Measurements from ENCODE around the gene RTN4RL1. TPM values are rescaled to one million over a fixed set of nuclear protein-coding genes. Genes with fewer than 3 reads are reported as not detected.
A peak's percentile ranks its signal among the peaks of the same experiment; 100 is the strongest.

Gene RTN4RL1
- total RNA-seq, 2 donors from 2014 or later = 18.2 to 19.6 TPM

DNA sequence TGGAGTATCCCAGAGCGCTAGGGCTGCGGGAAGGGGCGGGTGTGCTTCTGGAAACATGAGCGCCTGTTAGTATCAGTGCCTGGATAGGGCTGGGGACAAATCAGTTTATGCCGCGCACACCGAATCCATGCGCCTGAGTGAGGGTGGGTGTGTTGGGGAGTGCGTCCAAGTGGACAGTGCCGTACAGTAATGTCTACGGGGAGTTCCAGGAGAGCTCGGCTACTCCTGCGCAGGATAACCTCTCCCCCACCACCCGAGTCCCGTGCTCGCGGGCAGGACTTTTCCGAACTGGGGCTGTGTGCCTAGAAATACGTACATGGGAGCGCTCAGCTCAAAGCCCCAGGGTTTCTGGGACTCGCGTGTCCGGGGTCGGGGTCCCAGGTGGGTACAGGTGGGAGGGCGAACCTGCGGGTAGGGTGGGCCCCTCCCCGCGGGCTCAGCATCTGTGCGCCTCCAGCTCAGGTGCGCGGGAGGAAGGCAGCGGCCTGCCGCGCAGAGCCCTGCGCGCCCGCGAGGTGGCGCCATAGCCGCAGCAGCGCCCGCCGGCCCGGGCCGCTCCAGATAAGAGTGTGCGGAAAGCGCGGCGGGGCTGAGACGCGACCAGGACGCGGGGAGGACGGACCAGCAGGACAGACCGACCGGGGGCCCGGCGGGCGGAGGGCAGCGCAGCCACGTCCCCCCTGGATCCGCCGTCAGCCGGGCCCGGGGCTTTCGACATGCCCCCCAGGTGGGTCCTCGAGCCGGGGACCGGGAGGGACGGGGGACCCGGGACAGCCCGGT lies 29.6 kb upstream of the RTN4RL1 start, which contains the start of gene HIC1:
Gene HIC1, plus strand, starts transcription at position 592 of the 780 bp plus-strand sequence. CDS start 1,588 bp downstream, outside the sequence.
- 4 to 6% methylated on average over 23 to 71 of the region's 72 CpGs for WGBS, 2 experiments (ENCODE audit: insufficient coverage in 1 of 2, insufficient read length in 1 of 2)
- H3K9me3 ChIP-seq (ENCODE audit: control insufficient read depth, low read length) = no peaks in the 10 kb centered on the region
- Mint-ChIP-seq H3K27ac (no peak within 1 kb of the TSS), H3K9me3 (peaks cover 5% of the 10 kb centered on the region), H3K36me3 (ENCODE audit: low read depth) (no peaks in the 10 kb centered on the region), H3K27me3 (ENCODE audit: insufficient read depth) (peaks cover 68% of the 10 kb centered on the region), H3K4me3 (peak within 1 kb of the TSS; percentile 34), H3K4me1 (peaks cover 3% of the 10 kb centered on the region)
- no peaks in the 10 kb centered on the region for H3K4me1 ChIP-seq (ENCODE audit: control insufficient read depth, insufficient read depth, low read length)
- peaks cover 89% of the 10 kb centered on the region for H3K27me3 ChIP-seq (ENCODE audit: control insufficient read depth, insufficient read depth, low read length, poor library complexity, severe bottlenecking)
- H3K9ac ChIP-seq (ENCODE audit: extremely low read depth, low read length, poor library complexity, severe bottlenecking) = no peak within 1 kb of the TSS
- no peaks in the 10 kb centered on the region for H3K36me3 ChIP-seq (ENCODE audit: control insufficient read depth, insufficient read depth, low read length)
- H3K27ac ChIP-seq (ENCODE audit: low read depth, low read length) = no peak within 1 kb of the TSS
- H3K4me3 ChIP-seq (ENCODE audit: low read length) = peak within 1 kb of the TSS; percentile 29
- peak; percentile 95 for DNase-seq
- TF ChIP-seq, protein P1, sequence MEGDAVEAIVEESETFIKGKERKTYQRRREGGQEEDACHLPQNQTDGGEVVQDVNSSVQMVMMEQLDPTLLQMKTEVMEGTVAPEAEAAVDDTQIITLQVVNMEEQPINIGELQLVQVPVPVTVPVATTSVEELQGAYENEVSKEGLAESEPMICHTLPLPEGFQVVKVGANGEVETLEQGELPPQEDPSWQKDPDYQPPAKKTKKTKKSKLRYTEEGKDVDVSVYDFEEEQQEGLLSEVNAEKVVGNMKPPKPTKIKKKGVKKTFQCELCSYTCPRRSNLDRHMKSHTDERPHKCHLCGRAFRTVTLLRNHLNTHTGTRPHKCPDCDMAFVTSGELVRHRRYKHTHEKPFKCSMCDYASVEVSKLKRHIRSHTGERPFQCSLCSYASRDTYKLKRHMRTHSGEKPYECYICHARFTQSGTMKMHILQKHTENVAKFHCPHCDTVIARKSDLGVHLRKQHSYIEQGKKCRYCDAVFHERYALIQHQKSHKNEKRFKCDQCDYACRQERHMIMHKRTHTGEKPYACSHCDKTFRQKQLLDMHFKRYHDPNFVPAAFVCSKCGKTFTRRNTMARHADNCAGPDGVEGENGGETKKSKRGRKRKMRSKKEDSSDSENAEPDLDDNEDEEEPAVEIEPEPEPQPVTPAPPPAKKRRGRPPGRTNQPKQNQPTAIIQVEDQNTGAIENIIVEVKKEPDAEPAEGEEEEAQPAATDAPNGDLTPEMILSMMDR (conservative IDR thresholded peaks at IDR 0.05) = peak; percentile 96

DNA sequence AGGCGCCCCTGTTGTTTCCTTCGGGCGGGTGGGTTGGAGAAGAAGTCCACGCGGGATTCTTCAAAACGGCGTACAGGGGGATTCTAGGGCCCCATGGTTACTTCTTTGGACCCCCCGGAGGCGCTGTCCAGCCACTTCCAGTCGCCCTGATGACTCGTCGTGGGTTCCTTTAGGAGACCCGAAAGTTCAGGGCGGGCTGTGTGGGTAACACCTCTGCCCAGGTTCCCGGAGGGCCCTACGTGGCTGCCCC lies 29.1 kb upstream of the RTN4RL1 start:
- H3K27me3 Mint-ChIP-seq (ENCODE audit: insufficient read depth) = peaks cover 66% of the 10 kb centered on the region

DNA sequence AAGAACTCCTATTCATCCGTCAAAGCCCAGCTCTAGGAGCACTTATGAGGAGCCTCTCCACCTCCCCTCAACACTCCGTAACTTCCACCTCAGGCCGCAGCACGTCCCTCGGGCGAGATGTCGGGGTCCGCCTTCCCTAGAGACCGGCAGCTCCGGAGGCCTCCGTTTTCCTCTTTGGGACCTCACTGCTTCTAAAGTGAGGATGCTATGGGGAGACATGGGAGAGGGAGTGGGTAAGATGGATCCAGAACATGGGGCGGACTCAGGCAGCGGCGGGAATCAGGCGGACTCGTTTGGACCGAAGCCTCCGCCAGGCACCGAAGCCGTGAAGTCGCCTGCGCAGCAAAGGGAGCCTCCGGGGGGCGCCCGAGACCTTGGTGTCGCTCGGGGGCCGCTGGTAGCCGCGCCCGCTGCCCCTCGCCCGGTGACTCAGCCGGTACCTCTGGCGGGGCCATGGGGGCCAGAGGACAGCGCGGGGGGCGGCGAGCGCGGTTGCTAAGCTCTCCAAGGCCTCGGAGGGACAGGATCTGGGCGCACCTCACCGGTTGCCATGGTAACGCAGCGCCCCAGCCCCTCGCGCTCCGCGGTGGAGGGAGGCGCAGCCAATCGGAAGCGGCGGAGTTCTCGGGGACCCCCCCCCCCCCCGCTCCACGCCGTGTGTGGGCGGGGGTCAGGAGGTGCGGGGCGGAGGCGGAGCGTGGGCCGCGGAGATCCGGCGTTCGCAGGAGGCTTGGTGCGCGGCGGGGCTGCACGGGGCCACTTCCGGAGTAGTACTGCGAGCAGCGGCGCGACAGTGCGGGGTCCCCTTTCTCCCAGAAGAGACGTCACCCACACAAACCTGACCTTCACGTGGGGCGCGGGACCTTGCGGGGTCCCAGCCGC lies 28.5 kb upstream of the RTN4RL1 start:
- peaks cover 7% of the 10 kb centered on the region for H3K4me1 Mint-ChIP-seq
- peaks cover 66% of the 10 kb centered on the region for H3K27me3 Mint-ChIP-seq (ENCODE audit: insufficient read depth)
- H3K36me3 Mint-ChIP-seq (ENCODE audit: low read depth) = no peaks in the 10 kb centered on the region
- Histone ChIP-seq H3K4me1 (ENCODE audit: control insufficient read depth, insufficient read depth, low read length) (no peaks in the 10 kb centered on the region), H3K27me3 (ENCODE audit: control insufficient read depth, insufficient read depth, low read length, poor library complexity, severe bottlenecking) (peaks cover 78% of the 10 kb centered on the region), H3K36me3 (ENCODE audit: control insufficient read depth, insufficient read depth, low read length) (no peaks in the 10 kb centered on the region), H3K9ac (ENCODE audit: extremely low read depth, low read length, poor library complexity, severe bottlenecking) (no peak overlapping the region), H3K4me3 (ENCODE audit: low read length) (peak overlapping the region; percentile 29), H3K27ac (ENCODE audit: low read depth, low read length) (no peak overlapping the region), H3K9me3 (ENCODE audit: control insufficient read depth, low read length) (no peaks in the 10 kb centered on the region)
- TF ChIP-seq, protein P1 (conservative IDR thresholded peaks at IDR 0.05) = peak; percentile 78
- peak overlapping the region; percentile 34 for H3K4me3 Mint-ChIP-seq
- 3 to 11% methylated on average over 13 to 83 of the region's 84 CpGs for WGBS, 2 experiments (ENCODE audit: insufficient coverage in 1 of 2, insufficient read length in 1 of 2)
- H3K9me3 Mint-ChIP-seq = peaks cover 5% of the 10 kb centered on the region
- no peak overlapping the region for H3K27ac Mint-ChIP-seq
- DNase-seq = peak; percentile 95

More for the DNA sequence above, 29.1 kb upstream of the RTN4RL1 start:
- Mint-ChIP-seq H3K4me1 (peaks cover 3% of the 10 kb centered on the region), H3K36me3 (ENCODE audit: low read depth) (no peaks in the 10 kb centered on the region), H3K4me3 (peak overlapping the region; percentile 34), H3K9me3 (peaks cover 5% of the 10 kb centered on the region), H3K27ac (no peak overlapping the region)
- Histone ChIP-seq H3K27ac (ENCODE audit: low read depth, low read length) (no peak overlapping the region), H3K9ac (ENCODE audit: extremely low read depth, low read length, poor library complexity, severe bottlenecking) (no peak overlapping the region), H3K36me3 (ENCODE audit: control insufficient read depth, insufficient read depth, low read length) (no peaks in the 10 kb centered on the region), H3K4me3 (ENCODE audit: low read length) (peak overlapping the region; percentile 29), H3K4me1 (ENCODE audit: control insufficient read depth, insufficient read depth, low read length) (no peaks in the 10 kb centered on the region), H3K27me3 (ENCODE audit: control insufficient read depth, insufficient read depth, low read length, poor library complexity, severe bottlenecking) (peaks cover 84% of the 10 kb centered on the region), H3K9me3 (ENCODE audit: control insufficient read depth, low read length) (no peaks in the 10 kb centered on the region)
- TF ChIP-seq, protein P1 (conservative IDR thresholded peaks at IDR 0.05) = no peak
- DNase-seq = no peak
- WGBS, 2 experiments (ENCODE audit: insufficient coverage in 1 of 2, insufficient read length in 1 of 2) = 23 to 27% methylated on average over 13 to 16 of the region's 16 CpGs

Measured in endodermal cell (in vitro differentiated cells).